ENCODE results near the gene AFDN. TPM values are rescaled to one million over a fixed set of nuclear protein-coding genes. Genes with fewer than 3 reads are reported as not detected.

Gene AFDN
- total RNA-seq, 1 experiment from 2014 or later: 108 TPM

- H3K36me3 ChIP-seq (ENCODE audit: low read depth): no peaks in the 10 kb centered on the region
- no peak overlapping the region for H3K27ac ChIP-seq
- H3K9me2 ChIP-seq (ENCODE audit: insufficient read depth): no peaks in the 10 kb centered on the region
- TF ChIP-seq CTCF (conservative IDR thresholded peaks at IDR 0.05): no peak
- TF ChIP-seq EZH2 (IDR thresholded peaks at IDR 0.05; ENCODE audit: low read depth): no peak
- 0 out of 2 replicates have a peak, but pooled peaks cover 3% of the 10 kb centered on the region for H3K27me3 ChIP-seq (ENCODE audit: insufficient read depth, low read depth)
- intact Hi-C loops (cut with micrococcal nuclease; ENCODE audit: unreplicated experiment): no loop called here
- no peak overlapping the region for H2AFZ ChIP-seq
- ChIA-PET POLR2A (ENCODE audit: unreplicated experiment) (no interaction called here), CTCF (no interaction called here)
- H3K79me2 ChIP-seq (ENCODE audit: low read depth): no peaks in the 10 kb centered on the region
- H3K9me3 ChIP-seq (ENCODE audit: insufficient read depth, low read depth): no peaks in the 10 kb centered on the region
- no peak for DNase-seq
- no peaks in the 10 kb centered on the region for H3F3A ChIP-seq (ENCODE audit: insufficient read depth, low read depth)
- no peak overlapping the region for H3K4me2 ChIP-seq
- H3K4me1 ChIP-seq (replicated peaks; ENCODE audit: insufficient read depth): peaks cover 10% of the 10 kb centered on the region
- H4K20me1 ChIP-seq (ENCODE audit: insufficient read depth): no peaks in the 10 kb centered on the region
- no TSS peak for BruUV-seq (replicated peaks)
- no peak overlapping the region for H3K4me3 ChIP-seq
Observed at GRCh38 chr6:167779993-167780655, 46.6 kb upstream of the AFDN start.

DNA sequence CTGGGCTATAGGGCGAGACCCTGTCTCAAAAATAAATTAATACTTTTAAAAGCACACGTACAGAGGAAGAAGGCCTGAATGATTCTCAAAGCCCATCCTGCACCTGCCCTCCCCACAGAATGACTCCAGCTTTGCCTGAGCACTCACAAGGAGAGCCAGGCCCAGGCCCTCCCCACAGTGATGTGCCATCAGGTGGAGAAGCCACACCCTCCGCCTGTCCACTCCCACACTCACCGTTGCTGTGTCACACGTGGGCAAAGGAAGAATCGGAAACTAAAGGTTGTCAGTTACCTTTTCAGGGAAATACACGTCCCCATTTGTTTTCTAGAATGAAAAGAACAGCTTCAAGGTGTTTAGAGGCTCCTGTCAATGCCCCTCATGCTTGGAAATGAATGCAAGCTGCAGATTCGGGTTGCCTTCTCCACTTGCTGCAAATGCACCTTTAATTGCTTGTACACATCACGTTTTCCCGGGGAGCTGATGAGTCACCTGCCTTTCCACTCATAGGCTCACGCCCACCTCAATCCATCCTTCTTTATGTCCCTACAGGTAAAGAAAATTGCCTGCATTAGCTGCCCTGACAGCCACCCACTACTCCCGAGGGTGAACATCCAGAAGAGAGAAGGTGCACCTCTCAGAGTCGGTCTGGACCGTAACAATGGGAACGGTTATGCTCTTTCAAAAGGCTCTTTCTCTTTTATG, 45.5 kb upstream of the AFDN start:
- H3F3A ChIP-seq (ENCODE audit: insufficient read depth, low read depth): no peaks in the 10 kb centered on the region

GRCh38 chr6:167781868-167782267, 44.8 kb upstream of the AFDN start:
- no peak for DNase-seq
- Histone ChIP-seq H3K9me3 (ENCODE audit: insufficient read depth, low read depth) (no peaks in the 10 kb centered on the region), H3K4me3 (no peak overlapping the region), H3K4me1 (replicated peaks; ENCODE audit: insufficient read depth) (peaks cover 10% of the 10 kb centered on the region), H3K27me3 (ENCODE audit: insufficient read depth, low read depth) (0 out of 2 replicates have a peak, but pooled peaks cover 3% of the 10 kb centered on the region), H3K36me3 (ENCODE audit: low read depth) (no peaks in the 10 kb centered on the region), H3F3A (ENCODE audit: insufficient read depth, low read depth) (no peaks in the 10 kb centered on the region), H3K27ac (no peak overlapping the region), H3K79me2 (ENCODE audit: low read depth) (no peaks in the 10 kb centered on the region), H4K20me1 (ENCODE audit: insufficient read depth) (no peaks in the 10 kb centered on the region), H3K4me2 (no peak overlapping the region), H3K9me2 (ENCODE audit: insufficient read depth) (no peaks in the 10 kb centered on the region), H2AFZ (no peak overlapping the region)
- no peak for TF ChIP-seq CTCF (conservative IDR thresholded peaks at IDR 0.05)
- no peak for TF ChIP-seq EZH2 (IDR thresholded peaks at IDR 0.05; ENCODE audit: low read depth)
- POLR2A ChIA-PET (ENCODE audit: unreplicated experiment): no interaction called here
- intact Hi-C loops (cut with micrococcal nuclease; ENCODE audit: unreplicated experiment): no loop called here
- CTCF ChIA-PET: no interaction called here
- BruUV-seq (replicated peaks): no TSS peak

More for the DNA sequence above, 45.5 kb upstream of the AFDN start:
- H3K4me3 ChIP-seq: no peak overlapping the region
- H3K36me3 ChIP-seq (ENCODE audit: low read depth): no peaks in the 10 kb centered on the region
- no peaks in the 10 kb centered on the region for H3K79me2 ChIP-seq (ENCODE audit: low read depth)
- no peak overlapping the region for H3K4me2 ChIP-seq
- peaks cover 10% of the 10 kb centered on the region for H3K4me1 ChIP-seq (replicated peaks; ENCODE audit: insufficient read depth)
- no peak overlapping the region for H2AFZ ChIP-seq
- BruUV-seq (replicated peaks): no TSS peak
- intact Hi-C loops (cut with micrococcal nuclease; ENCODE audit: unreplicated experiment): no loop called here
- H3K9me2 ChIP-seq (ENCODE audit: insufficient read depth): no peaks in the 10 kb centered on the region
- TF ChIP-seq EZH2 (IDR thresholded peaks at IDR 0.05; ENCODE audit: low read depth) (no peak), CTCF (conservative IDR thresholded peaks at IDR 0.05) (no peak)
- H3K27me3 ChIP-seq (ENCODE audit: insufficient read depth, low read depth): 0 out of 2 replicates have a peak, but pooled peaks cover 3% of the 10 kb centered on the region
- ChIA-PET POLR2A (ENCODE audit: unreplicated experiment) (no interaction called here), CTCF (no interaction called here)
- no peak overlapping the region for H3K27ac ChIP-seq
- no peak for DNase-seq
- no peaks in the 10 kb centered on the region for H3K9me3 ChIP-seq (ENCODE audit: insufficient read depth, low read depth)
- no peaks in the 10 kb centered on the region for H4K20me1 ChIP-seq (ENCODE audit: insufficient read depth)

All from PC-9 (cell line).